Left cardiac atrium (tissue), 4 donors: ENCODE data around the gene STARD9. TPM values are rescaled to one million over a fixed set of nuclear protein-coding genes. Genes with fewer than 3 reads are reported as not detected.
"Not testable (repeated sequence)": the region's sequence is repeated elsewhere in the genome, so short reads cannot be mapped to it uniquely, and the experiment has no call there.

Source experiments
- ATAC-seq, 2 donors: fragments of 200-7000 bp; cut with Tn5 transposase; one replicate each; pipeline ENCODE4 v1.9.1; 2020; ENCODE audit warnings: mild to moderate bottlenecking in 2 of 2, moderate library complexity in 2 of 2
- DNase-seq: peaks from one replicate; pipeline ENCODE4 v3.0.0-alpha.2; 2020
- intact Hi-C, 2 donors: fragments of 100-400 bp; cut with DNase I; formaldehyde crosslinking; loops; one replicate each; pipeline versions ENCODE4 v1.14.1 to v1.15.1; 2022 to 2023
- total RNA-seq, 2 donors: library from RNA; stranded (reverse); fragmentation: NEBNext Ultra II Directional; extraction: Animal tissue kit (Norgen Biotek cat#: 25700); gene quantifications; one replicate each; pipeline ENCODE4 v1.2.1, GENCODE V29; 2021
- donor health status: DM: no; HTN: yes; CAD: no.
- donor health status: DM: no; HTN: yes; CAD: no; lungs with severe emphysema.
- donor health status: DM: yes; HTN: yes; CAD: no.
- donor health status: Dilated cardiomyopathy.

The STARD9 gene
- total RNA-seq, 2 donors from 2014 or later: 7.1 to 10.9 TPM

GRCh38 chr15:42616107-42616506 is 40.7 kb downstream of the STARD9 start:
- intact Hi-C loops: no loop called here
- ATAC-seq (no peak), DNase-seq (no peak)

GRCh38 chr15:42619656-42620371 is 44.4 kb downstream of the STARD9 start:
- intact Hi-C loops: no loop called here
- ATAC-seq: no peak
- DNase-seq: no peak

- intact Hi-C loops: no loop called here
- DNase-seq: no peak
- no peak for ATAC-seq
Observed at GRCh38 chr15:42621386-42621785, 46.0 kb downstream of the STARD9 start.

GRCh38 chr15:42621996-42622925 is 46.9 kb downstream of the STARD9 start:
- no peak for ATAC-seq
- intact Hi-C loops: no loop called here
- no peak for DNase-seq

- no peak for DNase-seq
- intact Hi-C loops: no loop called here
- ATAC-seq: no peak
Observed at GRCh38 chr15:42623951-42624350, 48.5 kb downstream of the STARD9 start.

GRCh38 chr15:42627485-42627884 is 52.1 kb downstream of the STARD9 start:
- intact Hi-C loops: no loop called here
- DNase-seq: no peak
- ATAC-seq: no peak

GRCh38 chr15:42628761-42629160 is 53.4 kb downstream of the STARD9 start:
- DNase-seq: no peak
- intact Hi-C loops: no loop called here
- no peak for ATAC-seq

GRCh38 chr15:42632105-42632675 is 56.8 kb downstream of the STARD9 start:
- intact Hi-C loops: no loop called here
- DNase-seq (no peak), ATAC-seq (no peak)

- intact Hi-C loops: no loop called here
- DNase-seq: no peak
- no peak for ATAC-seq
Observed at GRCh38 chr15:42640109-42640508, 64.7 kb downstream of the STARD9 start.

GRCh38 chr15:42650208-42651066 is 75.0 kb downstream of the STARD9 start:
- peak; percentile 95 to 98 for ATAC-seq
- intact Hi-C loops: loop anchor here (1.0 to 10.0 kb wide), 2 partner anchors 102 to 106 kb away; partner anchors contain the start of genes HAUS2 (in 2 of the 2) and LRRC57 (in 2 of the 2)

GRCh38 chr15:42665827-42666226 is 90.4 kb downstream of the STARD9 start:
- intact Hi-C loops: no loop called here
- DNase-seq: no peak
- ATAC-seq: no peak

More at GRCh38 chr15:42650208-42651066, 75.0 kb downstream of the STARD9 start:
- DNase-seq: peak; percentile 55

- ATAC-seq (no peak), DNase-seq (no peak)
- intact Hi-C loops: no loop called here
Observed at GRCh38 chr15:42667855-42668254, 92.4 kb downstream of the STARD9 start.

GRCh38 chr15:42670451-42670850 is 95.0 kb downstream of the STARD9 start:
- DNase-seq (no peak), ATAC-seq (no peak)
- intact Hi-C loops: no loop called here

- no peak for DNase-seq
Observed at GRCh38 chr15:42672444-42672843, 97.0 kb downstream of the STARD9 start.

GRCh38 chr15:42674472-42674871 is 99.1 kb downstream of the STARD9 start:
- ATAC-seq (no peak), DNase-seq (no peak)
- intact Hi-C loops: no loop called here

More at GRCh38 chr15:42672444-42672843, 97.0 kb downstream of the STARD9 start:
- no peak for ATAC-seq
- intact Hi-C loops: no loop called here

GRCh38 chr15:42675021-42675420 is 99.6 kb downstream of the STARD9 start:
- intact Hi-C loops: no loop called here
- ATAC-seq (no peak), DNase-seq (no peak)

GRCh38 chr15:42679285-42680141 is 104.1 kb downstream of the STARD9 start:
- no peak for DNase-seq
- peak in 1 of 2 donors; percentile 80 for ATAC-seq
- intact Hi-C loops: no loop called here

- intact Hi-C loops, ATAC-seq: not testable (repeated sequence)
Observed at GRCh38 chr15:42680142-42680482, 104.7 kb downstream of the STARD9 start.

More at GRCh38 chr15:42680142-42680482, 104.7 kb downstream of the STARD9 start:
- not testable (repeated sequence) for DNase-seq
